PC-9 (cell line): Measurements from ENCODE around the gene CD63. TPM values are rescaled to one million over a fixed set of nuclear protein-coding genes. Genes with fewer than 3 reads are reported as not detected.

Source experiments
- BruUV-seq: library from RNA; stranded (reverse); fragments of 400-500 nt; replicated peaks from 2 replicates; lab custom pipeline; 2021; lab: Mats Ljungman, UMichigan
- CTCF ChIA-PET: fragments of 300-600 bp; sonication (Branson Sonifier 250); formaldehyde crosslinking; loops from one replicate; lab custom pipeline; 2022; ENCODE audit warnings: antibody characterized with exemption; lab: Charles Lee
- POLR2A ChIA-PET: fragments of 300-600 bp; sonication (Branson Sonifier 250); formaldehyde crosslinking; loops from one replicate; lab custom pipeline; 2022; ENCODE audit warnings: antibody characterized with exemption; ENCODE audit not compliant: unreplicated experiment; lab: Charles Lee
- DNase-seq, 2 experiments: peaks; one replicate each; pipeline versions ENCODE4 v3.0.0 to v3.0.0-alpha.2; 2015 to 2022; ENCODE audit warnings: mixed read lengths in 1 of 2
- H2AFZ ChIP-seq: fragments of 200-600 bp; sonication (generic); 2 replicates; pipeline ENCODE4 v1.8.1; 2017; ENCODE audit warnings: antibody characterized with exemption
- H3F3A ChIP-seq: fragments of 200-600 bp; sonication (generic); 2 replicates; pipeline ENCODE4 v1.8.1; 2017; ENCODE audit warnings: antibody characterized with exemption, mild to moderate bottlenecking, low read depth; ENCODE audit not compliant: insufficient read depth
- H3K27ac ChIP-seq: fragments of 200-600 bp; sonication (generic); 2 replicates; pipeline ENCODE4 v1.6.1; 2016; ENCODE audit warnings: mixed run types
- H3K27me3 ChIP-seq: fragments of 200-600 bp; sonication (generic); 2 replicates; pipeline ENCODE4 v1.6.1; 2016; ENCODE audit warnings: low read depth, mixed run types; ENCODE audit not compliant: insufficient read depth
- H3K36me3 ChIP-seq: fragments of 200-600 bp; sonication (generic); 2 replicates; pipeline ENCODE4 v1.6.1; 2016; ENCODE audit warnings: low read depth, mixed run types
- H3K4me1 ChIP-seq: fragments of 200-600 bp; sonication (generic); replicated peaks from 2 replicates; pipeline ENCODE4 v1.6.1; 2016; ENCODE audit warnings: mixed run types; ENCODE audit not compliant: insufficient read depth
- H3K4me2 ChIP-seq: fragments of 200-600 bp; sonication (generic); 2 replicates; pipeline ENCODE4 v1.6.1; 2017; ENCODE audit warnings: mixed run types
- H3K4me3 ChIP-seq: fragments of 200-600 bp; sonication (generic); 2 replicates; pipeline ENCODE4 v1.6.1; 2016; ENCODE audit warnings: mixed run types
- H3K79me2 ChIP-seq: fragments of 200-600 bp; sonication (generic); 2 replicates; pipeline ENCODE4 v1.6.1; 2017; ENCODE audit warnings: low read depth, mixed run types
- H3K9me2 ChIP-seq: fragments of 200-600 bp; sonication (generic); 2 replicates; pipeline ENCODE4 v1.8.1; 2017; ENCODE audit warnings: mild to moderate bottlenecking; ENCODE audit not compliant: insufficient read depth
- H3K9me3 ChIP-seq: fragments of 200-600 bp; sonication (generic); 2 replicates; pipeline ENCODE4 v1.8.1; 2016; ENCODE audit warnings: low read depth; ENCODE audit not compliant: insufficient read depth
- H4K20me1 ChIP-seq: fragments of 200-600 bp; sonication (generic); 2 replicates; pipeline ENCODE4 v1.8.1; 2017; ENCODE audit not compliant: insufficient read depth
- EZH2 ChIP-seq: fragments of 200-600 bp; sonication (generic); IDR thresholded peaks from 2 replicates; pipeline ENCODE4 v1.8.0; 2017; ENCODE audit warnings: antibody characterized with exemption, low read depth
- intact Hi-C: fragments of 100-400 bp; cut with micrococcal nuclease; formaldehyde crosslinking; loops from one replicate; pipeline ENCODE4 v1.10.0; 2022; ENCODE audit not compliant: unreplicated experiment
- total RNA-seq: library from RNA; stranded (reverse); gene quantifications from 2 replicates; pipeline ENCODE4 v1.2.3, GENCODE V29; 2021
- TF ChIP-seq, protein P1 (sequence below): fragments of 200-600 bp; sonication (generic); conservative IDR thresholded peaks from 2 replicates; pipeline ENCODE4 v1.6.1; 2017; ENCODE audit warnings: mixed run types, antibody characterized with exemption, mild to moderate bottlenecking, moderate library complexity

CD63 gene
- total RNA-seq, 1 experiment from 2014 or later = 434 TPM

DNA sequence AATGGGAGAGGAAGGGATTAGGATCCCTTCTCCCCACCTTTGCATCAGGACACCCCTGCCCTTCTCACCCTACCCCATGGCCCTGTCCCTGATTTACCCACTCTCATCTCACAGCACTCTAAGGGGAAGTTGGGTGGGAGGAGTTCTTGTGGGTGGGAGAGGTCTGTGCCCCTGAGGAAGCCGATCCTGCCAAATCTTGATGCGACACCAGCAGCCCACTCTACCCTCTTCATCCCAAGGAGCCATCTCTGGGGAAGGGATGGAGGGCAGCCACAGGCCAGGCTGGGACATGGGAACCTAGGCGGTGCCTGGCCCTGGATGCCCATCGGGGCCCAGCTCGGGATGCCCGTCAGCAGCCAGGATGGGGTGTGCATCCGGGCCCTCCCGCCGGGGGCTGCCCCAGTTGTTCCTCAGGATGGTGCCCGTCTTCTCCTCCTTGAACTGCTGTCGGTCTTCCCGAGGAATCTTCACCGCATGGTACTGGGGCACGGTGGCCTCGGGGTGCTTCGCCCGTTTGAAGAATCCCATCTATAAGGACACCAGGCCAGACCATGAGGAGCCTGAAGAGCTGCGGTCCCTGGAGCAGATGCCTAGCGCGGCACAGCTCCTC lies 43.9 kb downstream of the CD63 start:
- TF ChIP-seq, protein P1, sequence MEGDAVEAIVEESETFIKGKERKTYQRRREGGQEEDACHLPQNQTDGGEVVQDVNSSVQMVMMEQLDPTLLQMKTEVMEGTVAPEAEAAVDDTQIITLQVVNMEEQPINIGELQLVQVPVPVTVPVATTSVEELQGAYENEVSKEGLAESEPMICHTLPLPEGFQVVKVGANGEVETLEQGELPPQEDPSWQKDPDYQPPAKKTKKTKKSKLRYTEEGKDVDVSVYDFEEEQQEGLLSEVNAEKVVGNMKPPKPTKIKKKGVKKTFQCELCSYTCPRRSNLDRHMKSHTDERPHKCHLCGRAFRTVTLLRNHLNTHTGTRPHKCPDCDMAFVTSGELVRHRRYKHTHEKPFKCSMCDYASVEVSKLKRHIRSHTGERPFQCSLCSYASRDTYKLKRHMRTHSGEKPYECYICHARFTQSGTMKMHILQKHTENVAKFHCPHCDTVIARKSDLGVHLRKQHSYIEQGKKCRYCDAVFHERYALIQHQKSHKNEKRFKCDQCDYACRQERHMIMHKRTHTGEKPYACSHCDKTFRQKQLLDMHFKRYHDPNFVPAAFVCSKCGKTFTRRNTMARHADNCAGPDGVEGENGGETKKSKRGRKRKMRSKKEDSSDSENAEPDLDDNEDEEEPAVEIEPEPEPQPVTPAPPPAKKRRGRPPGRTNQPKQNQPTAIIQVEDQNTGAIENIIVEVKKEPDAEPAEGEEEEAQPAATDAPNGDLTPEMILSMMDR = no peak
- TF ChIP-seq EZH2 = no peak
- CTCF ChIA-PET = no interaction called here
- Histone ChIP-seq H3K36me3 (no peaks in the 10 kb centered on the region), H3F3A (no peaks in the 10 kb centered on the region), H2AFZ (no peak overlapping the region), H3K9me2 (no peaks in the 10 kb centered on the region), H3K27ac (no peak overlapping the region), H3K79me2 (no peaks in the 10 kb centered on the region), H3K9me3 (no peaks in the 10 kb centered on the region), H3K4me1 (no peaks in the 10 kb centered on the region), H3K4me2 (no peak overlapping the region), H4K20me1 (no peaks in the 10 kb centered on the region), H3K27me3 (peaks cover 64% of the 10 kb centered on the region), H3K4me3 (no peak overlapping the region)
- no TSS peak for BruUV-seq
- POLR2A ChIA-PET = interaction anchor here (0.6 kb wide), 1 partner anchor 8 kb away, joined by 5 read pairs; no protein-coding TSS in a partner anchor
- DNase-seq = no peak
- intact Hi-C loops = no loop called here

DNA sequence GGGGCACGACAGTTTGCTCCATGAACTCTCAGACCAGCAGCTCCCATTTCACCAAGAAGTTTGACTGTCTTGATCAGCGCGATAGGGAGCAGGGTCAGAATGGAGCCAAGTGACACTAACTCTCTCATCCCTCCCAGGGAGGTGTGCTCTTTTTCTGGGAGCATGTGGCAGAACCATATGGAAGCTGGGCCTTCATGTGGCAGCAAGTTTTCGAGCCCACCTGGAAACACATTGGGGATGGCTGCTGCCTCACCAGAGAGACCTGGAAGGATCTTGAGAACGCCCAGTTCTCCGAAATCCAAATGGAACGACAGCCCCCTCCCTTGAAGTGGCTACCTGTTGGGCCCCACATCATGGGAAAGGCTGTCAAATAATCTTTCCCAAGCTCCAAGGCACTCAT lies 45.1 kb downstream of the CD63 start:
- Histone ChIP-seq H3K4me1 (no peaks in the 10 kb centered on the region), H4K20me1 (no peaks in the 10 kb centered on the region), H3K4me2 (no peak overlapping the region), H3K9me2 (no peaks in the 10 kb centered on the region), H3K36me3 (no peaks in the 10 kb centered on the region), H3K4me3 (no peak overlapping the region), H3K9me3 (no peaks in the 10 kb centered on the region), H3F3A (no peaks in the 10 kb centered on the region), H2AFZ (no peak overlapping the region), H3K79me2 (no peaks in the 10 kb centered on the region), H3K27ac (no peak overlapping the region), H3K27me3 (peaks cover 62% of the 10 kb centered on the region)
- TF ChIP-seq EZH2 = no peak
- TF ChIP-seq, protein P1 = no peak
- POLR2A ChIA-PET = no interaction called here
- no peak for DNase-seq
- no TSS peak for BruUV-seq
- CTCF ChIA-PET = no interaction called here
- intact Hi-C loops = no loop called here

DNA sequence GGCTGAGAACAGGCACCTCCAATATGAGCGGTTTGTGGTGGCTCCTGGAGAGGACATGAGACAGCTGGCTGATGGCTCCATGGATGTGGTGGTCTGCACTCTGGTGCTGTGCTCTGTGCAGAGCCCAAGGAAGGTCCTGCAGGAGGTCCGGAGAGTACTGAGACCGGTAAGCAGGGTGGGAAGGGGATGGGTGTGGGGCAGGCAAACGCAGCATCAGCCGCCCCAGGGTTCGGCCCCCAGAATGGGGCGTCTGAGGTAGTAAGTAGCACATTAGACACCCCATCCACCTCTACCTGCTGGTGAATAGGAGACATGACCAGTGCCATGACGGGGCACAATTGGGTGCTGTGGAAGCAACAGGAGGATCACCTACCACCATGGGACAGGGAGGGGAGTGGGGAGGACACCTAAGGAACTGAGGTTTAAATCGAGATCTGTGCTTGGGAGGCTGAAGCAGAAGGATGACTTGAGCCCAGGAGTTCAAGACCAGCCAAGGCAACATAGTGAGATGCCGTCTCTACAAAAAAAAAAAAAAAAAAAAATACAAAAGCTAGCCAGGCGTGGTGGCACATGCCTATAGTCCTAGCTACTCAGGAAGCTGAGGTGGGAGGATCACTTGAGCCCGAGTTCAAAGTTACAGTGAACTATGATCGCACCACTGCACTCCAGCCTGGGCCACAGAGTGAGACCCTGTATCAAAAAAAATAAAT lies 46.6 kb downstream of the CD63 start:
- ChIA-PET POLR2A (no interaction called here), CTCF (interaction anchor here (0.5 to 0.6 kb wide), 2 partner anchors 38 to 446 kb away, joined by 3 to 9 read pairs; partner anchors contain the start of gene ESYT1)
- intact Hi-C loops = no loop called here
- peak overlapping the region; percentile 50; the same call in 1 of the 2 replicates for H3K4me2 ChIP-seq
- no peaks in the 10 kb centered on the region for H4K20me1 ChIP-seq
- H3K9me2 ChIP-seq = no peaks in the 10 kb centered on the region
- H3K4me1 ChIP-seq = no peaks in the 10 kb centered on the region
- TF ChIP-seq, protein P1 = no peak
- TF ChIP-seq EZH2 = no peak
- no peaks in the 10 kb centered on the region for H3K9me3 ChIP-seq
- no peaks in the 10 kb centered on the region for H3K36me3 ChIP-seq
- H3K4me3 ChIP-seq = peak overlapping the region; percentile 21; the same call in 1 of the 2 replicates
- DNase-seq = no peak
- H3K27ac ChIP-seq = no peak overlapping the region
- H3F3A ChIP-seq = no peaks in the 10 kb centered on the region
- BruUV-seq = no TSS peak
- no peak overlapping the region for H2AFZ ChIP-seq
- no peaks in the 10 kb centered on the region for H3K79me2 ChIP-seq
- H3K27me3 ChIP-seq = peaks cover 54% of the 10 kb centered on the region
